ENCODE data around the gene COQ3. TPM values are rescaled to one million over a fixed set of nuclear protein-coding genes. Genes with fewer than 3 reads are reported as not detected.

COQ3 gene
- total and polyA plus RNA-seq, 9 donors: 3.0 to 10.0 (median 6.6) TPM

DNA sequence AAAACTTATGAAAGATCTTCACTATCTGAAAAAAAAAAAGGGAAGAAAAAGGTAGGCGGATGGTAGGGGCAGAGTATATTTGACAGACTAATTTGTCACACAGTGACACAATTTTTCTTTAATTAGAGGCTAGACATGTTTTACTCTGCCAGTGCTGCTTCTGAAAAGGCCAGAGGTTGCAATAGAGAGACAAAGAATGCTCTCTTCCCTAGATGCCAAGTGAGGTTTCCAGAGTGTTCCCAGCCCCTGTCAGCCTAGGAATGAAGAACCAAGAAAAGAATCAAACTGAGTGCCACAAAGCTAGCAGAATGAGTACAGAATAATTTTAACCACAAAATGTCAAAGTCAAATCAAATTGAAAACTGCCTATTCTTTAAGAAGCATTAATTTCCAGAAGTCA is 18.1 kb upstream of the COQ3 start:
- H3K4me1 ChIP-seq (ENCODE audit: insufficient read depth): peaks cover 5% of the 10 kb centered on the region
- TF ChIP-seq POLR2A (IDR thresholded peaks at IDR 0.05) (no peak), CTCF (IDR thresholded peaks at IDR 0.05) (no peak), EP300 (IDR thresholded peaks at IDR 0.05) (no peak)
- no peaks in the 10 kb centered on the region for H3K27me3 ChIP-seq
- DNase-seq: no peak
- no peak overlapping the region for H3K4me3 ChIP-seq
- no peaks in the 10 kb centered on the region for H3K9me3 ChIP-seq
- WGBS, 3 donors: 81 to 98% (median 95%) methylated on average over 1 of the region's 1 CpG
- no peaks in the 10 kb centered on the region for H3K36me3 ChIP-seq
- intact Hi-C loops (cut with DNase I): no loop called here
- no peak overlapping the region for H3K27ac ChIP-seq

GRCh38 chr6:99409672-99410071 is 15.7 kb upstream of the COQ3 start:
- TF ChIP-seq POLR2A (IDR thresholded peaks at IDR 0.05) (no peak), CTCF (IDR thresholded peaks at IDR 0.05) (no peak), EP300 (IDR thresholded peaks at IDR 0.05) (no peak)
- H3K36me3 ChIP-seq: no peaks in the 10 kb centered on the region
- no peak overlapping the region for H3K4me3 ChIP-seq
- no peaks in the 10 kb centered on the region for H3K27me3 ChIP-seq
- intact Hi-C loops (cut with DNase I): no loop called here
- no peak for DNase-seq
- H3K9me3 ChIP-seq: no peaks in the 10 kb centered on the region
- H3K27ac ChIP-seq: no peak overlapping the region
- peaks cover 5% of the 10 kb centered on the region for H3K4me1 ChIP-seq (ENCODE audit: insufficient read depth)

GRCh38 chr6:99407076-99407475 is 13.1 kb upstream of the COQ3 start:
- Histone ChIP-seq H3K27ac (no peak overlapping the region), H3K36me3 (no peaks in the 10 kb centered on the region), H3K4me3 (no peak overlapping the region), H3K27me3 (no peaks in the 10 kb centered on the region), H3K4me1 (ENCODE audit: insufficient read depth) (peaks cover under 1% of the 10 kb centered on the region), H3K9me3 (no peaks in the 10 kb centered on the region)
- TF ChIP-seq POLR2A (IDR thresholded peaks at IDR 0.05) (no peak), CTCF (IDR thresholded peaks at IDR 0.05) (no peak), EP300 (IDR thresholded peaks at IDR 0.05) (no peak)
- DNase-seq: no peak
- intact Hi-C loops (cut with DNase I): no loop called here
- WGBS, 3 donors: 75 to 79% (median 79%) methylated on average over 7 of the region's 7 CpGs

DNA sequence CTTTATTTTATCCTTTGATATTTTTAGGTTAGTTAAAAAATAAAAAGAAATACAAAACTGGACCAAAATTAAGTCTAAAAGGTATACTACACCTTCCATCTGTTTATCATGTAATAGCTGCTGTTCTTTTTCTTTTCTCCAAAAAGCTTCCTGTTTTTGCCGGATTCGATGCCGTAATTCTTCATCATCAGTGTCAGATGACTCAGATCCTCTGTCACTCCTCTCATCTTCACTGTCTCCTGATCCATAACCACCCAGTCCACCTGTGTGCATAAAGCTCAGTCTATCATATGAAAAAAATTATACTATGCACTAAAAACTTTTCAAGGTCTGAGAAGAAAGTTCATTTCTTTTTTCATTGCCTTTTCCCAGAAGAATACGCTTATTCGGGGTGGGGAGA is 8.5 kb upstream of the COQ3 start:
- no peak for TF ChIP-seq CTCF (IDR thresholded peaks at IDR 0.05)
- intact Hi-C loops (cut with DNase I): no loop called here
- WGBS, 3 donors: 88 to 93% (median 92%) methylated on average over 5 of the region's 5 CpGs
- Histone ChIP-seq H3K27ac (no peak overlapping the region), H3K4me3 (no peak overlapping the region), H3K36me3 (no peaks in the 10 kb centered on the region), H3K4me1 (ENCODE audit: insufficient read depth) (no peaks in the 10 kb centered on the region), H3K9me3 (no peaks in the 10 kb centered on the region), H3K27me3 (no peaks in the 10 kb centered on the region)
- DNase-seq: no peak

GRCh38 chr6:99397287-99397686 is 3.3 kb upstream of the COQ3 start:
- Histone ChIP-seq H3K27ac (no peak overlapping the region), H3K9me3 (no peaks in the 10 kb centered on the region), H3K4me1 (ENCODE audit: insufficient read depth) (no peaks in the 10 kb centered on the region), H3K4me3 (no peak overlapping the region), H3K36me3 (no peaks in the 10 kb centered on the region), H3K27me3 (no peaks in the 10 kb centered on the region)
- TF ChIP-seq EP300 (IDR thresholded peaks at IDR 0.05) (no peak), CTCF (IDR thresholded peaks at IDR 0.05) (no peak), POLR2A (IDR thresholded peaks at IDR 0.05) (no peak)
- no peak for DNase-seq
- intact Hi-C loops (cut with DNase I): no loop called here
- 2 to 100% (median 95%) methylated on average over 1 of the region's 1 CpG for WGBS, 3 donors
